Measurements from ENCODE around the gene ACTR5.

The ACTR5 gene

DNA sequence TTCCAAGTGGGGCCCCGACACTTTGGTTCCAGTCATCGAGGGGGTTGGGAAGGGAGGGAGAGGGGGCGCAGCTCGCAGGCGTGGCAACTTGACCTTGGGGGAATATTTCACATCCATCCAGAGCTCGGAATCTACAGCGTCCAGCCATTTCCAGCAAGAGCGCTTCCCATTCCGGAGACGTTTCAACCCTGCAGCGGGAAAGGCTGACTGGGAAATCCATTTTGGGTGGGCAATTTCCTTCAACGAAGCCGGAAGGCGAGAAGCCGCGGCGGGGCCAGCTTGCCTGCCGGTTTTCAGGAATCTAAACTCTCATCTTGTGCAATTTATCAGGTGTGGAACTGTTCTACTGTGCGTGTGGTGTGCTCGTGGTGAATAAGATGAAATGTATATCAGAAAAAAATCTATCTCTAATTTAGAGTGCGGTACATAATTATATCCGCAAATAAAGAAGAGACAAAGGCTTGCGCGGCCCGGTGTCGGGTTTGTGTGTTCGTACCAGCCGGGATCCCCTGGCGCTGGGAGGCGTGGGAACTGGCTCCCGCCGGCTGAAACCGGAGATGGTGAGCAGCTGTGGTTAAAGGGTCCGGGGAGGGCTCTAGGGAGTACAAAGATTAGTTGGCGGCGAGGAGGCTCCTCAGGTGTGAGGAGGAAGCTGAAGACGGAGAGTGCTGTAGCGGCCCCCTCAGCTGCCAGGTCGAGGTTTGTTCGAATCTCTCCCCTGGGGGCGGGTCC lies 19.2 kb upstream of the ACTR5 start:
- DNase-seq (ENCODE audit: low spot score) = no peak

DNA sequence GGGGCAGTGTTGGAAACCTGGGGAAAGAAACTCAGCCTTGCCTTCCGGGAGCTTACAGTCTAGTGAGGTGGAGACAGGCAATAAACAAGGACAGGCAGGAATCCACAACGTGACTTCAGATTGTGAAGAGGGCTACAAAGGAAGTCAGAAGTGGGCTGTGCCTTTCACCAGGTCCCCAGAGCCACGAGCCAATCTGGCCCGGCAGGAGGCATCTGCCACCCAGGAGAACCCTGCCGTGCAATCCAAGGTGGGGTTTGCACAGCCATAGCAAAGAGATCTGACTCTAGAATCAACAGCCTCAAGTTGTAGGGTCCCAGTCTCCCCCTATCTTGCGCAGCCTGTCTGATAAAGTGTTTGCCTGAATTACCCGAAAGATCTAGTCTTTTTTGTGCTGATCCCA lies 18.5 kb upstream of the ACTR5 start:
- DNase-seq (ENCODE audit: low spot score) = no peak

GRCh38 chr20:38730167-38730988 lies 17.9 kb upstream of the ACTR5 start:
- no peak for DNase-seq (ENCODE audit: low spot score)

DNA sequence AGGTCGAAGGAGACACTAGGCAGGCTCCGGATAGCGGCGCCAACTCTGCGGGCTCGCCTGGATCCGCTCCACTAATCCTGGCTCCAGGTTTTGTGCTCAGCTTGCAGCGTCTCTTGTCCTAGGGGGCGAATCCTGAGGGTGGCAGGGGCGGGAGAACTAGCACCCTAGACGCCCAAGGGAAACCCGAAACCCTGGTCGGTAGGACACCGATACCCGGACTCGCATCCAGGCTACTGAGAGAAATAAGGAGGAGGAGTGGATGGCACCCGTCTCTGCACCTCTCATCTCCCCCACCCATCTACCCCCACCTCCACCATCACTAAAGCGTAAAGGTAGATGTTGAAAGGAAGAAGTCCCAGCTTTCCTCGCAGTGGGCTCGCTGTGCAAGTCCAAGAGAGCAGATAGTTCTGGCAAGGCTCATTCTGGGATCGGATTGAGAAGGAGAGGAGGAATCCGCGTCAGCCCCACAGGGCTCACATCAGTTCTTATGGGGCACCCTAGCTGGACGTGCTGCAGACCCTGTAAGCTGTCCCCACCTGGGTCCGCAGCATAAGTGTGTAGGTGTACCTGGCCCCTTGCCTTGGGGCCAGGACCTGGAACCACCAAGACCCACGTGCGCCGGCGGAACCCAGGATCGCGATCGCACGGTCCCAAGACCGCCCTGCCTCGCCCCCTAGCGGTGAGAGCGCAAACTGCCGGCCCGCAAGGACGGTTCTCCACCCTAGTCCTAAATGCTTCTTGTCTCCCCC lies 17.1 kb upstream of the ACTR5 start:
- peak; percentile 86 for DNase-seq (ENCODE audit: low spot score)

DNA sequence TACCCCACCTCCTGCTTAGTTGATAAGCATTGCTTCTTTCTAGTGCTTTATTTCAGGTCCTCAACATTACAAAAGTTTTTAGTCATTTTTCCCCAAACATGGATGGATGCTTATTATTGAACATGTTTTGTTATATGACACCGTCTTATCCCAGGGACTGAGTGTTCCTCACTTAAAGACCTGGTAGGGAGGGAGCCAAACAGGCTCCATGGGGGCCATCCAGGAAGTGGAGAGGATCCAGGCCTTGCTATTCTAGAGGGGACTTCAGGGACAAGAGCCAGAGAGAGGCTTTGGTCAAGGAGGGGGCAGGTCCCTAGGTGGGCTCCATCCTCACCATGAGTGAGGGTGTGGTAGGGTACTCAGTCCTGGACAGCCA lies 16.5 kb upstream of the ACTR5 start:
- DNase-seq (ENCODE audit: low spot score) = no peak

- DNase-seq (ENCODE audit: low spot score) = no peak
Measured at GRCh38 chr20:38732981-38733380, 15.3 kb upstream of the ACTR5 start.

GRCh38 chr20:38735172-38735571 lies 13.1 kb upstream of the ACTR5 start:
- no peak for DNase-seq (ENCODE audit: low spot score)

- DNase-seq (ENCODE audit: low spot score) = no peak
Measured at GRCh38 chr20:38737887-38738286, 10.4 kb upstream of the ACTR5 start.

- no peak for DNase-seq (ENCODE audit: low spot score)
Measured at GRCh38 chr20:38745757-38746156, 2.5 kb upstream of the ACTR5 start.

- peak; percentile 30 for DNase-seq (ENCODE audit: low spot score)
Measured at GRCh38 chr20:38747495-38748096, 664 bp upstream of the ACTR5 start.

DNA sequence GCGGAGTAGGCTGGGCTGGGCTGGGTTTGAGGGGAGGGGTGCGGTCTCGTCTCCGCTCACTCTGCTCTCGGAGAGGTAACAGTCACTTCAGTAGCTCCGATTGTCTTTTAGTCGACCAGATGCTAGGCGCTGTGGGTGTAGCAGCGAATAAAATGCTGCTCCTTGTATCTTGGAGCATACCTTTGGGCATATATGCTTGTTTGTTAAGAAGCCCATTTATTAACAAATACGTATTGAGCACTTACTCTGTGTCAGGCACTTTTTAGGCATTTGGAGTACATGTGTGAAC lies 545 bp downstream of the ACTR5 start:
- DNase-seq (ENCODE audit: low spot score) = no peak

- peak; percentile 51 for DNase-seq (ENCODE audit: low spot score)
Measured at GRCh38 chr20:38751360-38751976, 3.2 kb downstream of the ACTR5 start.

GRCh38 chr20:38752029-38752428 lies 3.8 kb downstream of the ACTR5 start:
- no peak for DNase-seq (ENCODE audit: low spot score)

DNA sequence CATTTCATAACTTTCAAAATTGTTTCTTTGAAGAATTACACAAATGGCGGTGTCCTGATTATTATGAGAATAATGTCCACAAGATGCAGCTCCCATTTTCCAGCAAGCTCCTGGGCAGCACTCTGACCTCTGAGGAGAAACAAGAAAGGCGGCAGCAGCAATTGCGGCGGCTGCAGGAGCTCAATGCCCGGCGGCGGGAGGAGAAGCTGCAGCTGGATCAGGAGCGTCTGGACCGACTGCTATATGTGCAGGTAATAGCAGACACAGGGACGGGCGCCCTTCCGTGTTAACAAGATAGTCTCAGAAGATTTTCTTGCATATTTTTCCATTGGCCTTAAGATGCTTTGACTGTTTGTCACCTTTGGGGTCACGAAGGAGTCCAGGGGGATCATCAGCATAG lies 6.7 kb downstream of the ACTR5 start:
- DNase-seq (ENCODE audit: low spot score) = no peak

GRCh38 chr20:38755324-38755910 lies 7.2 kb downstream of the ACTR5 start:
- DNase-seq (ENCODE audit: low spot score) = no peak

DNA sequence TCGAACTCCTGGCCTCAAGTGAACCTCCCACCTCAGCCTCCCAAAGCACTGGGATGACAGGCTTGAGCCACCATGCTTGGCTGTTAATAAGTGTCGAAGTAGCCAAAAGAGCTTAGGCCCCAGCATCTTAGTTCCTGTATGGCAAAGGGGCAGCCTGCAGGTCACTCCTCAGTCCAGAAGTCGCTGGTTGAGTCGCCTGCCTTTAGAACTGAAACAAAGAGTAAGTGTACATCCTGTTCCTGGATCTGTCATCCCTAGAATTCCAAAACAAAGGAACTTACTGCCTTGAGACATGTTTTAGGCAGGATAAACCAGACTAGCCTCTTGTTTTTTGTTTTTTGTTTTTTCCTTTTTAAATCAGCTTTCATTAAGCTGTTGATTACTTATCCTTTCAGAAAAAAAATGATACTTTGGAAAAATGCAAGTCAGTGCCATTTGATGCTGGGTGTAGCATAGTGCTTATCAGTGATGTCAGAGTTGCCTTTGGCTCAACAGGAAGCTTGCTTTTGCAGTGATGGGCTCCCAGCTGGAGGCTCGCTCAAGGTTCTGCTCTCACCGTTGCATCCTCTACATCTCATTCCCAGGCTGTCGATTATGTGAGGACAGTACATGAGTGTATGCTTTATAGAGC lies 9.0 kb downstream of the ACTR5 start:
- DNase-seq (ENCODE audit: low spot score) = no peak

DNA sequence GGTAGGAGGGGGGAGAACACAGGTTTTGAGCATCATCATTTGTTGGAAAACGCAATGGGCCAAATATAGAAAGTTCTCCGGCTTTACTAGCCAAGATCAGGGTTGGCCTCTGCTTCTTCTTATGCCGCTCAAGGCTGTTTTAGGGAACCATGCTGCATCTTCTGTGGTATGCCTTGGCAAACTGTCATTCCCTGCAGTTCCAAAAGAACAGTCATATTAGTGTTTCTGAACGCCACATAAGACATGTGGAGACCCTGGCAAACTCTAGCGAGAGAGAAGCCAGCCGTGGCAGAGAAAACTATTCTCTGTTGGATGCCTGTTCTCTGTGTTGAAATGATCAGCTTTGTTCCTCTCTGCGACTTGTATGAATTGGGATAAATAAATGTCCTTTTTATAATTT lies 10.8 kb downstream of the ACTR5 start:
- DNase-seq (ENCODE audit: low spot score) = no peak

DNA sequence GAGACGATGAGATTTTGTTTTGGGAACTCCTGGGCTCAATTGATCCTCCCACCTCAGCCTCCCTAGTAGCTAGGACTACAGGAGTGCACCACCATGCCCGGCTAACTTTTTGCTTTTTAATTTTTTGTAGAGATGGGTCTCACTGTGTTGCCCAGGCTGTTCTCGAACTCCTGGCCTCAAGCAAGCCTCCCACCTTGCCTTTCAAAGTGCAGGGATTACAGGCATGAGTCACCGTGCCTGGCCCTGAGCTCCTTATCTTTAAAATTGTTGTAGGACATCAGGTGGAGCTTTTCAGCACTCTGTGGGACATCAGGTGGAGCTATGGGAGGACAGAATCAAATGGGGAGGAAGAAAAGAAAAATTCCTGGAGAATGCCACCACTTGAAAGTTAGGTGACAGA lies 12.7 kb downstream of the ACTR5 start:
- DNase-seq (ENCODE audit: low spot score) = no peak

GRCh38 chr20:38762174-38762573 lies 13.9 kb downstream of the ACTR5 start:
- no peak for DNase-seq (ENCODE audit: low spot score)

GRCh38 chr20:38763616-38764015 lies 15.4 kb downstream of the ACTR5 start:
- DNase-seq (ENCODE audit: low spot score) = no peak

DNA sequence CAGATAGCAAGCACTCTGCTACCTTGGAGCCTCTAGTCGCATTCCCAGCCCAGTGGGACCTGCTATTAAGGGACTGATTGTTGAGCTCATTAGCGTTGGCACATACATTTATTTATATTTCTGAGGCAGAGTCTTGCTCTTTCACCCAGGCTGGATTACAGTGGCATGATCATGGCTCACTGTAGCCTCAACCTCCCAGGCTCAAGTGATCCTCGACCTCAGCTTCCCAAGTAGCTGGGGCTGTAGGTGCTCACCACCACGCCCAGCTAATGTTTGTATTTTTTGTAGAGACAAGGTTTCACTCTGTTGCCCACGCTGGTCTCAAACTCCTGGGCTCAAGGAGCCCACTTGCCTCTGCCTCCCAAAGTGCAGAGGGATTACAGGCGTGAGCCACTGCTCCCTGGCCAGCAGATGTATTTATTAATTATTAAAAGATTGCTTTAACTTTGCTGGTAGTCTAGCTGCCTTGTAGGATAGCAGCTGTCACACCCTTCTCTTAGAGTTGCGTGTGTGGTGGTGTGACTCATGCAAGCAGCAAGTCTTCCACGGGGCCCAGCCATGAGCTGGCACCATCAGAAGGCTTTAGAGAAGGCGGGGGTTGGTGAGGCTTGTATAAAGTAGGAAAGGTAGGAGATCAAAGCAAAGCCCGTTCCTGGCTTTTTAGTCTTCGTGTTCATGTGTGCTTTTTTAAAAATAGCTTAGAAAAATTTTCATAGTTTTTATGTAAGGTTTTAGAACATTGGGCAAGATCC lies 16.5 kb downstream of the ACTR5 start:
- DNase-seq (ENCODE audit: low spot score) = peak; percentile 92
